Activated naive CD4-positive, alpha-beta T cell treated with anti-CD3 and anti-CD28 coated beads, Interleukin-2, amount 50 U/mL, for 24 hours (primary cell): ENCODE results near the gene PFN1.
"Not testable (repeated sequence)": the region's sequence is repeated elsewhere in the genome, so short reads cannot be mapped to it uniquely, and the experiment has no call there.

Experiments
- H3K27ac Mint-ChIP-seq: one replicate; pipeline ENCODE4 v1.8.0; 2021; ENCODE audit warnings: mild to moderate bottlenecking, mixed read lengths
- H3K27me3 Mint-ChIP-seq: one replicate; pipeline ENCODE4 v1.8.0; 2021; ENCODE audit warnings: mixed read lengths
- H3K36me3 Mint-ChIP-seq: one replicate; pipeline ENCODE4 v1.8.0; 2021; ENCODE audit warnings: mixed read lengths
- H3K4me1 Mint-ChIP-seq: one replicate; pipeline ENCODE4 v1.8.0; 2021; ENCODE audit warnings: mixed read lengths
- H3K4me3 Mint-ChIP-seq: one replicate; pipeline ENCODE4 v1.8.0; 2021; ENCODE audit warnings: mild to moderate bottlenecking, mixed read lengths
- H3K9me3 Mint-ChIP-seq: one replicate; pipeline ENCODE4 v1.8.0; 2021; ENCODE audit warnings: mixed read lengths

Gene PFN1

GRCh38 chr17:4940555-4941318, 7.6 kb downstream of the PFN1 start:
- Mint-ChIP-seq H3K4me3 (peak overlapping the region; percentile 94), H3K9me3 (no peaks in the 10 kb centered on the region), H3K27ac (peak overlapping the region; percentile 99), H3K36me3 (peaks cover 21% of the 10 kb centered on the region), H3K4me1 (peaks cover 72% of the 10 kb centered on the region), H3K27me3 (no peaks in the 10 kb centered on the region)

DNA sequence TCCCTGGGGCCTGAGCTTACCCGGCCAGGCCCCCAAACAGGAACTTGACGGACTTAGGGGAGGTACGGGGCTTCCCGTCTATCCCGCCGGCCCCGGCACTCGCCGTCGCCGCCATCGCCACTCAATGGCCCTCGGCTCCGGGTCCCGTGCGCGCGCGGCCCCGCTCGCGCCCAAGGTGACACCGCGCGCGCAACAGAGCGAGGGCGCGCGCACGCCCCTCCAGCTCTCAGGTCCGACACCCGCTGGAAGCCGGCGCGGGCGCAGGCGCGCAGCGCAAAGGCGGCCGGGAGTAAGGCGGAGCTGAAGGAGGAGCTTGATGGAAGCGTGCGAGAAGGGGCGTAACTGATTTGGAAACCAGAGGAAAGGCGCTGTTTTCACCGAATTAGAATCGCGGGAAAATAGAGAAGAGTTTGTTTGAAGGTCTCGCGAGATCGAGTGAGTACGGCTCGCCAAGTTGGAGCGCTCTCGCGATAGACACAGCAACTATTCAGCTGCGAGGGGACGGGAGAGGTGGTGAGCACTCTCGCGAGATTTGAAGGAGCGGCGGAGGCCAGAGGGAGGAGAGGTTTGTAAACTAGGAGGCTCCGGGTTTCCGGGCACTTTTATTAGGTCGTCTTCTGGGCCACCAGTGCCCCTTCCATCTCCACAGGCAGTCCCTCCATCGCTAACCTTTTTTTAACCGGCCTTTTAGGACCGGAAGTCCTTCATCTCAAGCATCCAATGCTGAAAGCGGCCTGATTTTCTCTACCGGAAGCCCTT, 8.4 kb downstream of the PFN1 start, which contains the start of the genes RNF167 and SLC25A11:
Gene RNF167, plus strand, starts transcription at position 473 of the 759 bp plus-strand sequence. CDS start 642 bp downstream, outside the sequence.
Gene SLC25A11, minus strand, starts transcription at position 251 of the 759 bp plus-strand sequence. Its CDS starts 136 bp downstream, at position 115.
- Mint-ChIP-seq H3K9me3 (no peaks in the 10 kb centered on the region), H3K27ac (peak within 1 kb of the TSS; percentile 99), H3K4me1 (peaks cover 66% of the 10 kb centered on the region), H3K27me3 (no peaks in the 10 kb centered on the region), H3K36me3 (peaks cover 14% of the 10 kb centered on the region), H3K4me3 (peak within 1 kb of the TSS; percentile 94)

DNA sequence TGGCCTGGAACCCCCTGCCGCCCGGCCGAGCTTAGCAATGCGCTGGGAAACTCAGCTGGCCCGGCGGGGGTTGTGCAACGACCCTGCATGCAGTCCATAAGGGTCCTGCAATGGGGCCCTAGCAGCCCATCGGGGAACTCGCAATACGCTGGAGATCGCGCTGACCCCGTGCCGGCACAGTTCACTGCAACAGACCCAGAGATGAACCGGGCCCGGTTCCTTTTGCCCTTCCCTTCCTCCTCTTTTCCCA, 8.9 kb downstream of the PFN1 start:
- Mint-ChIP-seq H3K4me1 (peaks cover 64% of the 10 kb centered on the region), H3K27me3 (no peaks in the 10 kb centered on the region), H3K4me3 (peak overlapping the region; percentile 94), H3K9me3 (no peaks in the 10 kb centered on the region), H3K36me3 (peaks cover 14% of the 10 kb centered on the region), H3K27ac (peak overlapping the region; percentile 93)

DNA sequence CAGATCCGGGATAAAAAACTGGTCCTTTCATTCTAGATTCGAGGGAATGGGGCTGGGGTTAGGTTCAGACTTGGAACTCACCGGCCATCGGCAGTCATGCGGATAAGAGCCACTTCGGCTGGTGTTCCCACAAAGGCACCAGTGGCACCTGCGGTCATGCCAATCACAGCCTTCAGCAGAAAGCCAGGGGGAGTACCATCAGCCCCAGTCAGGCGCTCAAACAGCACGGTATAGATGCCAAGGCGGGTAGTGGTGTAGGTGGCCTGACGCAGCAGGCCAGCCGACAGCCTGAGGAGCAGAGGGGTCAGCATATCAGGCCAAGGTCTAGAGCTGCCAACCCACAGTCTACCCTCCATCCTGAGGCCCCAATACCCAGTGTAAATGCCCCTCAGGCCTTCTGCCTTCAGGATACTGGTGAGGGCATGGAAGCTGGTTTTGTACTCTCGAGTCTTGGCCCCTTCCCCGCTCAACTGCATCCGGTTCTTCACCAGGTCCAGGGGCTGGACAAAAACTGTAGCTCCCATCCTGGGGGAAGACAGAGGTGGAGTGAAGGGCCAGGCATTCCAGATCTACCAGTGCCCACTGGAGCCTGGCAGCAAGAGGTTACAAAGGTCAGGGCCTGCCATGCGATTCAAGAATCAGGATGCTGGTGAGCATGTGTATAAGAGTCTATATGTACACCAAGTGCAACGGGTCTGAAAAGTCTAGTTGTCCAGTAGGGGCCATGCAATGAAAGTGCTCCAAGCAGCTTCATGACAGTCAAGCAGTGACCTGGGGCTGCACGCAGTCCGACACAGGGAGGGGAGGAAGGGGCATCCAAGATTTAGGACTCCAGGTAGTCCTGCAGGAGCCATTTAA, 9.4 kb downstream of the PFN1 start:
- Mint-ChIP-seq H3K27me3 (no peaks in the 10 kb centered on the region), H3K4me1 (peaks cover 64% of the 10 kb centered on the region), H3K36me3 (peaks cover 13% of the 10 kb centered on the region), H3K4me3 (peak overlapping the region; percentile 94), H3K9me3 (no peaks in the 10 kb centered on the region), H3K27ac (peak overlapping the region; percentile 93)

GRCh38 chr17:4938069-4938491, 10.2 kb downstream of the PFN1 start:
- H3K4me1 Mint-ChIP-seq = peaks cover 64% of the 10 kb centered on the region
- H3K4me3 Mint-ChIP-seq = peak overlapping the region; percentile 94
- H3K9me3 Mint-ChIP-seq = no peaks in the 10 kb centered on the region
- peaks cover 10% of the 10 kb centered on the region for H3K36me3 Mint-ChIP-seq
- peak overlapping the region; percentile 72 for H3K27ac Mint-ChIP-seq
- H3K27me3 Mint-ChIP-seq = no peaks in the 10 kb centered on the region

GRCh38 chr17:4937553-4937952, 10.8 kb downstream of the PFN1 start:
- no peaks in the 10 kb centered on the region for H3K27me3 Mint-ChIP-seq
- peaks cover 8% of the 10 kb centered on the region for H3K36me3 Mint-ChIP-seq
- H3K4me1 Mint-ChIP-seq = peaks cover 59% of the 10 kb centered on the region
- no peaks in the 10 kb centered on the region for H3K9me3 Mint-ChIP-seq
- peak overlapping the region; percentile 7 for H3K4me3 Mint-ChIP-seq
- no peak overlapping the region for H3K27ac Mint-ChIP-seq

DNA sequence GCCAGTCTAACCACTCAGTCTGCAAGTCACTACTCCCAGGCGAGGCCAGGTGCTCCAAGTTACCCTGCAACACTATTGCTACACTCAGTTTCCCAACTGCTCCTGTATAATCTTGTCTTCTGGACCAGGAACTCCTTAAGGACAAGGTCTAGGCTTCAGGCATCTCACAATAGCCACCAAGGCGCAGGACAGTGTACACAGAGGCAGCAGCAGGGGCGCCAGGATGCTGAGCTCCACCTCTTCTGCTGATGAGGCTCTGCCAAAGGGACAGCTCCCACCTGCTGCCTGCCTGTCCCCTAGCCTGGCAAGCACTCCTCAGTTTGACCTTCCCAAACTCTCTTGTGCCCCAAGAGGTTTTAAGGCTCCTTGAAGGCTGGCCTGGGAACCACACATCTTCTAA, 11.9 kb downstream of the PFN1 start:
- H3K27me3 Mint-ChIP-seq = no peaks in the 10 kb centered on the region
- no peaks in the 10 kb centered on the region for H3K9me3 Mint-ChIP-seq
- H3K4me3 Mint-ChIP-seq = no peak overlapping the region
- no peak overlapping the region for H3K27ac Mint-ChIP-seq
- peaks cover 2% of the 10 kb centered on the region for H3K36me3 Mint-ChIP-seq
- peaks cover 48% of the 10 kb centered on the region for H3K4me1 Mint-ChIP-seq

DNA sequence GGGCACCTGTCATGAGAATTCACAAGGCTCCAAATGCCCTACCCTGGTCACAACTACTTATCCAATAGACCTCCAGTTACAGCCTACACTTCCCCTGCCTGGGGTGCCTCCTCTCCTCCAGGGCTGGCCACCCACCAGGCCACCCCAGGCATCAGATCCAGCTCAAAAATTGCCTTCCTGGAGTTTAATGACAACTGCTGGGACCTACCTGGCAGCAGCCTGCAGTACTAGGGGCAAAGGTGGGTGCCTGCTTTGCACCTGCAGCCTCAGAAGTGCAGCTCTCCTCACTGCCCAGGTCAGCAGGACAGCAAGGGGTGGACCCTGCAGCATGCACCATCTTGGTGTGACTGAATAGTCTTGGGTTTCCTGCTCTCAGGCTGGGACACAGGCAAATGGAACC, 12.7 kb downstream of the PFN1 start:
- Mint-ChIP-seq H3K9me3 (no peaks in the 10 kb centered on the region), H3K36me3 (no peaks in the 10 kb centered on the region), H3K4me1 (peaks cover 43% of the 10 kb centered on the region), H3K27me3 (no peaks in the 10 kb centered on the region), H3K4me3 (no peak overlapping the region), H3K27ac (no peak overlapping the region)

DNA sequence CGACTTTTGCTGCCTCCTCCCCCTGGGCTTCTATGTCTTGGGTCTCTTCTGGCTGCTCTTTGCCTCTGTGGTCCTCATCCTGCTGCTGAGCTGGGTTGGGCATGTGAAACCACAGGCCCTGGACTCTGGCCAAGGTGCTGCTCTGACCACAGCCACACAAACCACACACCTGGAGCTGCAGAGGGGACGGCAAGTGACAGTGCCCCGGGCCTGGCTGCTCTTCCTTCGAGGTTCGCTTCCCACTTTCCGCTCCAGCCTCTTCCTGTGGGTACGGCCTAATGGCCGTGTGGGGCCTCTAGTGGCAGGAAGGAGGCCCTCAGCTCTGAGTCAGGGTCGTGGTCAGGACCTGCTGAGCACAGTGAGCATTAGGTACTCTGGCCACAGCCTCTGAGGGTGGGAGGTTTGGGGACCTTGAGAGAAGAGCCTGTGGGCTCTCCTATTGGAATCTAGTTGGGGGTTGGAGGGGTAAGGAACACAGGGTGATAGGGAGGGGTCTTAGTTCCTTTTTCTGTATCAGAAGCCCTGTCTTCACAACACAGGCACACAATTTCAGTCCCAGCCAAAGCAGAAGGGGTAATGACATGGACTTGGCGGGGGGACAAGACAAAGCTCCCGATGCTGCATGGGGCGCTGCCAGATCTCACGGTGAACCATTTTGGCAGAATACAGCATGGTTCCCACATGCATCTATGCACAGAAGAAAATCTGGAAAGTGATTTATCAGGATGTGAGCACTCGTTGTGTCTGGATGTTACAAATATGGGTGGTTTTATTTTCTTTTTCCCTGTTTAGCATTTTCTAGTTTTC, 14.0 kb downstream of the PFN1 start:
- peak overlapping the region; percentile 20 for H3K27ac Mint-ChIP-seq
- no peaks in the 10 kb centered on the region for H3K36me3 Mint-ChIP-seq

DNA sequence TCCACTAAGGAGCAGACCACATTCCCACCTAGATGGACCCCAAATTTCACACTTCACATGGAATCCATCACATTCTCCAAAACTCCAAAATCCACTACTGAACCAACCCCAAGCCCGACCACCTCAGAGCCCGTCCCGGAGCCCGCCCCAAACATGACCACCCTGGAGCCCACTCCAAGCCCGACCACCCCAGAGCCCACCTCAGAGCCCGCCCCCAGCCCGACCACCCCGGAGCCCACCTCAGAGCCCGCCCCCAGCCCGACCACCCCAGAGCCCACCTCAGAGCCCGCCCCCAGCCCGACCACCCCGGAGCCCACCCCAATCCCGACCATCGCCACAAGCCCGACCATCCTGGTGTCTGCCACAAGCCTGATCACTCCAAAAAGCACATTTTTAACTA, 14.7 kb downstream of the PFN1 start:
- Mint-ChIP-seq H3K27me3 (no peaks in the 10 kb centered on the region), H3K9me3 (no peaks in the 10 kb centered on the region), H3K36me3 (no peaks in the 10 kb centered on the region), H3K4me1 (peaks cover 38% of the 10 kb centered on the region), H3K4me3 (peak overlapping the region; percentile 30), H3K27ac (peak overlapping the region; percentile 80)

More for the DNA sequence above, 14.0 kb downstream of the PFN1 start:
- Mint-ChIP-seq H3K4me3 (no peak overlapping the region), H3K9me3 (no peaks in the 10 kb centered on the region), H3K27me3 (no peaks in the 10 kb centered on the region), H3K4me1 (peaks cover 43% of the 10 kb centered on the region)

DNA sequence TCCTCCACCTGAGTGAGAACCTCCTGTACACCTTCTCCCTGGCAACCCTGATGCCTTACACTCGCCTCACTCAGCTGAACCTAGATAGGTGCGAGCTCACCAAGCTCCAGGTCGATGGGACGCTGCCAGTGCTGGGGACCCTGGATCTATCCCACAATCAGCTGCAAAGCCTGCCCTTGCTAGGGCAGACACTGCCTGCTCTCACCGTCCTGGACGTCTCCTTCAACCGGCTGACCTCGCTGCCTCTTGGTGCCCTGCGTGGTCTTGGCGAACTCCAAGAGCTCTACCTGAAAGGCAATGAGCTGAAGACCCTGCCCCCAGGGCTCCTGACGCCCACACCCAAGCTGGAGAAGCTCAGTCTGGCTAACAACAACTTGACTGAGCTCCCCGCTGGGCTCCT, 15.6 kb downstream of the PFN1 start:
- H3K9me3 Mint-ChIP-seq = no peaks in the 10 kb centered on the region
- no peaks in the 10 kb centered on the region for H3K36me3 Mint-ChIP-seq
- H3K4me3 Mint-ChIP-seq = no peak overlapping the region
- no peak overlapping the region for H3K27ac Mint-ChIP-seq
- peaks cover 32% of the 10 kb centered on the region for H3K4me1 Mint-ChIP-seq
- H3K27me3 Mint-ChIP-seq = no peaks in the 10 kb centered on the region

GRCh38 chr17:4931963-4932362, 16.4 kb downstream of the PFN1 start, which contains the start of gene GP1BA:
GP1BA (plus strand) TSS chr17:4932277; CDS start chr17:4932605, 328 bp downstream.
- Mint-ChIP-seq H3K9me3 (no peaks in the 10 kb centered on the region), H3K36me3 (no peaks in the 10 kb centered on the region), H3K27ac (no peak within 1 kb of the TSS), H3K27me3 (no peaks in the 10 kb centered on the region), H3K4me3 (no peak within 1 kb of the TSS), H3K4me1 (peaks cover 27% of the 10 kb centered on the region)

- H3K9me3 Mint-ChIP-seq = no peaks in the 10 kb centered on the region
- no peak overlapping the region for H3K4me3 Mint-ChIP-seq
- H3K36me3 Mint-ChIP-seq = no peaks in the 10 kb centered on the region
- H3K27me3 Mint-ChIP-seq = no peaks in the 10 kb centered on the region
- peaks cover 9% of the 10 kb centered on the region for H3K4me1 Mint-ChIP-seq
- H3K27ac Mint-ChIP-seq = peak overlapping the region; percentile 37
Observed at GRCh38 chr17:4928881-4929280, 19.4 kb downstream of the PFN1 start.

- H3K27ac Mint-ChIP-seq, H3K36me3 Mint-ChIP-seq, H3K9me3 Mint-ChIP-seq, H3K4me1 Mint-ChIP-seq, H3K27me3 Mint-ChIP-seq, H3K4me3 Mint-ChIP-seq: not testable (repeated sequence)
Observed at GRCh38 chr17:4926577-4927335, 21.6 kb downstream of the PFN1 start.
